ENCODE measurements around the gene GIMAP8. TPM values are rescaled to one million over a fixed set of nuclear protein-coding genes. Genes with fewer than 3 reads are reported as not detected.
A peak's percentile ranks its signal among the peaks of the same experiment; 100 is the strongest.

Gene GIMAP8
- not detected in 2 replicates for total RNA-seq (2014; rRNA removed; shearing (Covaris generic))

GRCh38 chr7:150450491-150451001 lies at the start of gene GIMAP8:
GIMAP8 (plus strand) TSS chr7:150450630; CDS start chr7:150466699, 16,069 bp downstream.
- no peaks in the 10 kb centered on the region; the same call in 1 of the 2 replicates for H3K9me3 ChIP-seq (replicated peaks)
- H3K4me1 ChIP-seq, result peaks cover 10% of the 10 kb centered on the region
- H3K27ac ChIP-seq, result no peak within 1 kb of the TSS
- peaks cover 43% of the 10 kb centered on the region for H3K27me3 ChIP-seq
- H3K36me3 ChIP-seq, result no peaks in the 10 kb centered on the region
- no peak for DNase-seq
- no peak within 1 kb of the TSS for H3K4me3 ChIP-seq

GRCh38 chr7:150400788-150401423 lies 49.5 kb upstream of the GIMAP8 start:
- peaks cover 4% of the 10 kb centered on the region; the same call in 1 of the 2 replicates for H3K36me3 ChIP-seq
- H3K4me3 ChIP-seq, result no peak overlapping the region
- no peak for DNase-seq
- H3K4me1 ChIP-seq, result peaks cover 3% of the 10 kb centered on the region; the same call in 1 of the 2 replicates
- H3K9me3 ChIP-seq (replicated peaks), result no peaks in the 10 kb centered on the region
- H3K27ac ChIP-seq, result no peak overlapping the region
- H3K27me3 ChIP-seq, result no peaks in the 10 kb centered on the region

- DNase-seq, result no peak
- H3K4me3 ChIP-seq, result no peak overlapping the region
- no peak overlapping the region for H3K27ac ChIP-seq
- H3K4me1 ChIP-seq, result peaks cover 3% of the 10 kb centered on the region; the same call in 1 of the 2 replicates
- H3K36me3 ChIP-seq, result peaks cover 4% of the 10 kb centered on the region; the same call in 1 of the 2 replicates
- H3K9me3 ChIP-seq (replicated peaks), result no peaks in the 10 kb centered on the region
- H3K27me3 ChIP-seq, result no peaks in the 10 kb centered on the region
These were observed 49.0 kb upstream of the GIMAP8 start for GRCh38 chr7:150401424-150401790.

- Histone ChIP-seq H3K4me1 (peaks cover 3% of the 10 kb centered on the region; the same call in 1 of the 2 replicates), H3K27me3 (no peaks in the 10 kb centered on the region), H3K27ac (no peak overlapping the region), H3K4me3 (no peak overlapping the region), H3K36me3 (no peaks in the 10 kb centered on the region; the same call in 1 of the 2 replicates), H3K9me3 (replicated peaks) (no peaks in the 10 kb centered on the region)
- no peak for DNase-seq
These were observed 48.4 kb upstream of the GIMAP8 start for GRCh38 chr7:150401861-150402631.

- Histone ChIP-seq H3K36me3 (no peaks in the 10 kb centered on the region; the same call in 1 of the 2 replicates), H3K9me3 (replicated peaks) (no peaks in the 10 kb centered on the region), H3K4me1 (peaks cover 3% of the 10 kb centered on the region; the same call in 1 of the 2 replicates), H3K4me3 (no peak overlapping the region), H3K27ac (no peak overlapping the region), H3K27me3 (no peaks in the 10 kb centered on the region)
- no peak for DNase-seq
These were observed 47.6 kb upstream of the GIMAP8 start for GRCh38 chr7:150402671-150403321.

- no peak for DNase-seq
- no peaks in the 10 kb centered on the region for H3K9me3 ChIP-seq (replicated peaks)
- H3K27me3 ChIP-seq, result no peaks in the 10 kb centered on the region
- H3K36me3 ChIP-seq, result no peaks in the 10 kb centered on the region
- H3K4me3 ChIP-seq, result no peak overlapping the region
- no peak overlapping the region for H3K27ac ChIP-seq
- peaks cover 3% of the 10 kb centered on the region; the same call in 1 of the 2 replicates for H3K4me1 ChIP-seq
These were observed 46.9 kb upstream of the GIMAP8 start for GRCh38 chr7:150403376-150404171.

GRCh38 chr7:150404172-150404804 lies 46.1 kb upstream of the GIMAP8 start:
- no peaks in the 10 kb centered on the region for H3K9me3 ChIP-seq (replicated peaks)
- H3K36me3 ChIP-seq, result no peaks in the 10 kb centered on the region
- H3K27me3 ChIP-seq, result no peaks in the 10 kb centered on the region
- DNase-seq, result no peak
- peaks cover 3% of the 10 kb centered on the region; the same call in 1 of the 2 replicates for H3K4me1 ChIP-seq
- H3K27ac ChIP-seq, result peak overlapping the region; percentile 74
- peak overlapping the region; percentile 81 for H3K4me3 ChIP-seq

GRCh38 chr7:150404805-150405583 lies 45.4 kb upstream of the GIMAP8 start:
- H3K4me3 ChIP-seq, result peak overlapping the region; percentile 81
- peak; percentile 86 to 89 for DNase-seq
- H3K9me3 ChIP-seq (replicated peaks), result no peaks in the 10 kb centered on the region

GRCh38 chr7:150405584-150406311 lies 44.7 kb upstream of the GIMAP8 start:
- Histone ChIP-seq H3K4me1 (no peaks in the 10 kb centered on the region), H3K27ac (no peak overlapping the region), H3K36me3 (no peaks in the 10 kb centered on the region), H3K9me3 (replicated peaks) (no peaks in the 10 kb centered on the region), H3K27me3 (no peaks in the 10 kb centered on the region), H3K4me3 (peak overlapping the region; percentile 81)
- peak in 1 of 2 experiments; percentile 36 for DNase-seq

More at GRCh38 chr7:150404805-150405583, 45.4 kb upstream of the GIMAP8 start:
- Histone ChIP-seq H3K27ac (peak overlapping the region; percentile 74), H3K36me3 (no peaks in the 10 kb centered on the region), H3K4me1 (peaks cover under 1% of the 10 kb centered on the region; the same call in 1 of the 2 replicates), H3K27me3 (no peaks in the 10 kb centered on the region)

GRCh38 chr7:150406312-150406566 lies 44.2 kb upstream of the GIMAP8 start:
- H3K4me3 ChIP-seq, result no peak overlapping the region
- H3K9me3 ChIP-seq (replicated peaks), result no peaks in the 10 kb centered on the region
- H3K4me1 ChIP-seq, result no peaks in the 10 kb centered on the region
- no peak overlapping the region for H3K27ac ChIP-seq
- H3K27me3 ChIP-seq, result no peaks in the 10 kb centered on the region
- no peak for DNase-seq
- no peaks in the 10 kb centered on the region for H3K36me3 ChIP-seq

GRCh38 chr7:150406567-150407421 lies 43.6 kb upstream of the GIMAP8 start:
- no peaks in the 10 kb centered on the region for H3K36me3 ChIP-seq
- no peaks in the 10 kb centered on the region for H3K9me3 ChIP-seq (replicated peaks)
- no peak for DNase-seq
- H3K27ac ChIP-seq, result no peak overlapping the region
- no peaks in the 10 kb centered on the region for H3K27me3 ChIP-seq
- H3K4me1 ChIP-seq, result no peaks in the 10 kb centered on the region
- H3K4me3 ChIP-seq, result no peak overlapping the region

All from SJCRH30 (cell line).